NCI-H1930 (cell line): ENCODE measurements around the gene NTN1.

Experiments used
- DNase-seq, 2 experiments: peaks; one replicate each; lab custom pipeline; 2025; lab: John Stamatoyannopoulos, UW

NTN1 gene

GRCh38 chr17:9273428-9274391, 252.4 kb downstream of the NTN1 start:
- DNase-seq, result no peak

- DNase-seq, result no peak
Measured at GRCh38 chr17:9274973-9275372, 253.7 kb downstream of the NTN1 start.

GRCh38 chr17:9279893-9280292, 258.6 kb downstream of the NTN1 start:
- no peak for DNase-seq

GRCh38 chr17:9283909-9284308, 262.6 kb downstream of the NTN1 start:
- DNase-seq, result no peak

GRCh38 chr17:9284884-9285283, 263.6 kb downstream of the NTN1 start:
- DNase-seq, result no peak

GRCh38 chr17:9285602-9286427, 264.5 kb downstream of the NTN1 start:
- no peak for DNase-seq

- DNase-seq, result no peak
Measured at GRCh38 chr17:9286434-9286833, 265.1 kb downstream of the NTN1 start.

- DNase-seq, result no peak
Measured at GRCh38 chr17:9287306-9287705, 266.0 kb downstream of the NTN1 start.

GRCh38 chr17:9290226-9290613, 268.9 kb downstream of the NTN1 start:
- DNase-seq, result no peak

- no peak for DNase-seq
Measured at GRCh38 chr17:9291912-9292560, 270.7 kb downstream of the NTN1 start.

GRCh38 chr17:9292561-9292941, 271.2 kb downstream of the NTN1 start:
- DNase-seq, result no peak
